ENCODE results near the gene CLEC3A.
"Not testable (repeated sequence)": the region's sequence is repeated elsewhere in the genome, so short reads cannot be mapped to it uniquely, and the experiment has no call there.

The CLEC3A gene, protein sequence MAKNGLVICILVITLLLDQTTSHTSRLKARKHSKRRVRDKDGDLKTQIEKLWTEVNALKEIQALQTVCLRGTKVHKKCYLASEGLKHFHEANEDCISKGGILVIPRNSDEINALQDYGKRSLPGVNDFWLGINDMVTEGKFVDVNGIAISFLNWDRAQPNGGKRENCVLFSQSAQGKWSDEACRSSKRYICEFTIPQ

DNA sequence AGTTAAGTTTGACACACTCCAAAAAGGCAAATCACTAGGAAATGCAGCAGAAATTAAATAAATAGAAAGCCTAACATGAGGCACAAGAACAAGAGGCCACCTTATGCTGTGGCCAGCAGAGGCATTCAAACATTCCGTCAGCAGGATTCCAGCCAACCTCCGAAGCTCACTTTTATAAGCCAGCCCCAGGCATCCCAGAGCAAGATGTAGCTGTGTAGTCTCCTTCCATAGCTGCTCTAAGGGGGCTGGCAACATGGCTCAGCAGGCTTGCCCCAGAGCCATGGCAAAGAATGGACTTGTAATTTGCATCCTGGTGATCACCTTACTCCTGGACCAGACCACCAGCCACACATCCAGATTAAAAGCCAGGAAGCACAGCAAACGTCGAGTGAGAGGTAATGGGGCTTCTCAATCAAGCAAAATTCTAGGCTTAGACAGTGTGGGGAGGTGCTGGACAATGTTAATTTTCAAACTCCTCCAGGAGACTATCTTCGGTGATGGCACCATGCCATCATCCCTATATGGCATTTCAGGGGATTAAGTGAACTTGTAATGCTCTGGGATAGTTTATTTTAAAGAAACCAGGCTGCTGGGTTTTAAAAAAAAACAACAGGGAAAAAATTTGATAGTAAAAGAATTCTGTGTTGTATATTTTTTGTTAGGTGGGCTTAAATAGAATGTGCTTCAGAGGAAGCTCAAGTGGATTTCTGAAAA is at the start of gene CLEC3A:
Gene CLEC3A, plus strand, starts transcription at position 202 of the 714 bp plus-strand sequence. Its CDS starts 79 bp downstream, at position 281.
- DNase-seq (ENCODE audit: low spot score): no peak

DNA sequence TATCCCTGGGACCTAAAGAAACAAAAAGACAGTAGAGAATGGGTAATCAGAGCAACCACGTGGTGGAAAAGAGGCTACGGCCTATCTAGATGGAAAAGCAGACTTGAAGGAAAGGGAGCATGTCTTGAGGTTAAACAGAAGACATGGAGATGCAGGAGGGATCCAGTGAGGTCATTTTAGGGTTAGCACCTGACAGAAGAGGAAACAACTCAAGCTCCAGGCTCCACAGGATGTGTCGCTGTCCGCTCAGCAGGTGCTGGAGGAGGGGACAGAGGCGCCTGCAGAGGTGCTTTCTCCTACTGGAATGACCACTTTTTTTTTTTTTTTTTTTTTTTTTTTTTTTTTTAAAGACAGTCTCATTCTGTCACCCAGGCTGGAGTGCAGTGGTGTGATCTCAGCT is 47.5 kb upstream of the CLEC3A start:
- DNase-seq (ENCODE audit: low spot score): no peak

DNA sequence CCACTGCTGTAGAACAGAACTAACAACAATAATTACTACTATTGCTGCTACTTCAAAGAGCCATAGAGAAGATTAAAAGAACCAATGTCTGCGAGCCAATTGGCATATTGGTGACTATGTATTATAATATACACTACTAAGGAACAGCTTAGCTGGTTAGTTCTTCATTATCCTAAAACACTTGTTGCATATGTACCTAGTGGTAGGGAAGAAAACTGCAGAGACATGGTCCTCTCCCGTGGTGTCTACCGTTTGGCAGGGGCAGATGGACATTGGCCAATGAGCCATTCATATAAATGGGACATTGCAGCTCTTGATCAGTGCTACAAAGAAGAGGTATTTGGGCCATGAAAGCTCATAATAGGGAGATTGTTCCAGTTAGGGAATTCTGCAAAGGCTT is 46.4 kb upstream of the CLEC3A start:
- no peak for DNase-seq (ENCODE audit: low spot score)

DNA sequence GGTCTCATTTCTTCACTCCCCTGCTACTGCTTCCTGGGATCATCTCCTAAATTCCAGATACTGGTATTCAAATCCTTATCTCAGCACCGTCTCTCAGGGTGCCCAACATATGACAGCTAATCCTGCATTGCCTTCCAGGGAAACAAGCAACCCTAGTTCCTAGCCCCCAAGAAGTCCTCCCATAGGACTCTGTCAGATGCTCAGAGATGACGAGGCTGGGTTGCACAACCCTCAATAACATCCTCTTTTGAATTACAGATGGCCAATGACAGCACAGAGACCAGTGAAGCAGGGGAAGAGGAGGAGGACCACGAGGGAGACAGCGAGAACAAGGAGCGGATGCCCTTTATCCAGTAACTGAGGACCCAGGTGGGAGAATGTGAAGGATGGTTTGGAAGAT is 45.0 kb upstream of the CLEC3A start:
- DNase-seq (ENCODE audit: low spot score): no peak

- no peak for DNase-seq (ENCODE audit: low spot score)
Measured at GRCh38 chr16:77985111-77985510, 37.2 kb upstream of the CLEC3A start.

- DNase-seq (ENCODE audit: low spot score): no peak
Measured at GRCh38 chr16:77986011-77986740, 36.2 kb upstream of the CLEC3A start.

DNA sequence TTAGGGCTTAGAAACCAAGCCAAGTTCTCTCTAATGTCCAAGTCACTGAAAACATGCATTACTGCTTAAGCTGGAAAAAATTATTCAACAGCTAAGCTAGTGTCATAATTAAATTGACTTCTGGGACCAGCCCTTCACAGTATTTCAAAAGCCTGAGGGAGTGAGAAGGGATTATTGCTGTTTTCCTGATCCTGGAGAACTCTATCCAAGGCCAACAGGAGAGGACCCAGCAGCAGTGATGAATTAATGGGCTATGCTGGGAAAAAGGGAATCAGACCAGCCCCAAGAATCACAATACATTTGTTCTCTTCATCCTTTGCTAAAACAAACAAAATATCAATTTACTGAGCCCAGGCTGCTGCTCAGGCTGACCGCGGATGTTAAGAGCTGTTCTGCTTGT is 34.5 kb upstream of the CLEC3A start:
- DNase-seq (ENCODE audit: low spot score): no peak

GRCh38 chr16:77989846-77990245 is 32.5 kb upstream of the CLEC3A start:
- DNase-seq (ENCODE audit: low spot score): no peak

- DNase-seq (ENCODE audit: low spot score): no peak
Measured at GRCh38 chr16:77991701-77992100, 30.6 kb upstream of the CLEC3A start.

DNA sequence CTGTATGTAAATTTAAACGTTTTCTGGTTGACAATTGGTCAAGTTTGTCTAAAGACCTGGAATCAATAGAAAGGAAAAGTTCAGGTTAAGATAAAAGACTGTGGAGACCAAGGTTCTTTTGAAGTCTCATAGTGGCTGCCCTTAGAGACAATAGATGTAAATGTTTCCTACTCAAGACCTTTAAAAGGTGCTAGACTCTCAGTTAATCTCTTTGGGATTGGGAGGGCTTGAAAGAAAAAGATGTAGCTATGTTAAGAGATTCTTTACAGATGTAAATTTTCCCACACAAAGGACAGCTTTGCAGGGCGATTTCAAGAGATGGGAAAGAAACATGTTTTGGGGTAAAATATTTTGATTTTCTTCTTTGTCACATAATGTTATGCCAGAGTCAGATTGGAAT is 30.0 kb upstream of the CLEC3A start:
- not testable (repeated sequence) for DNase-seq (ENCODE audit: low spot score)

GRCh38 chr16:77993111-77993985 is 29.0 kb upstream of the CLEC3A start:
- DNase-seq (ENCODE audit: low spot score): no peak

DNA sequence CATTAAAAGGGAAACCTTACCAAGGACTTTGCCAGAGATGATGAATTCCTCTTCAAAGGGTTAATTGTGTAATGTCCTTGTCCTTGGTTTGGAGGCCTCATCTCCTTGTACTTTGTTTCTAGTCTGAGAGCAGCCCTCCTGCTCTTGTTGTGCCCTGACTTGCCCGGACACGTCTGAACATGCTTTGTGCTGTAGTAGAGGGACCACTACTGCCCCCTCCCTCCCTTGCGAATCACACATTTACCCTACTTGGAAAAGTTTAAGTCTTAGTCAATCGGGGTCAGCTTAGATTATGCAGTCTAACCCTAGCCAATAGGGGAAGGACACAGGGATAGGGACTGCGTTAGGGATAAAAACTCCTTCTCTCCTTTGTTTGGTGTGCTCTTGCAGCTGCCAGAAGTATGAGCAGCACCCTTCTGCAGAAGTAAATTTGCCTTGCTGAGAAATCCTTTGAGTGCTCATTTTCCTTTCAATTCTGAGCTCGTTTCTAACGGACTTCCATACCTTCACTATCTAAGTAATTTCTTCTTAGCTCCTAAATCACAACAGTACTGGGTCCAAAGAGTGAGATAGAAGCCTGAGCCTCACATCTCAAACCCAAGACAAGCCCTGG is 26.4 kb upstream of the CLEC3A start:
- no peak for DNase-seq (ENCODE audit: low spot score)

GRCh38 chr16:77998350-77999023 is 23.9 kb upstream of the CLEC3A start:
- no peak for DNase-seq (ENCODE audit: low spot score)

- no peak for DNase-seq (ENCODE audit: low spot score)
Measured at GRCh38 chr16:78001451-78002025, 20.8 kb upstream of the CLEC3A start.

DNA sequence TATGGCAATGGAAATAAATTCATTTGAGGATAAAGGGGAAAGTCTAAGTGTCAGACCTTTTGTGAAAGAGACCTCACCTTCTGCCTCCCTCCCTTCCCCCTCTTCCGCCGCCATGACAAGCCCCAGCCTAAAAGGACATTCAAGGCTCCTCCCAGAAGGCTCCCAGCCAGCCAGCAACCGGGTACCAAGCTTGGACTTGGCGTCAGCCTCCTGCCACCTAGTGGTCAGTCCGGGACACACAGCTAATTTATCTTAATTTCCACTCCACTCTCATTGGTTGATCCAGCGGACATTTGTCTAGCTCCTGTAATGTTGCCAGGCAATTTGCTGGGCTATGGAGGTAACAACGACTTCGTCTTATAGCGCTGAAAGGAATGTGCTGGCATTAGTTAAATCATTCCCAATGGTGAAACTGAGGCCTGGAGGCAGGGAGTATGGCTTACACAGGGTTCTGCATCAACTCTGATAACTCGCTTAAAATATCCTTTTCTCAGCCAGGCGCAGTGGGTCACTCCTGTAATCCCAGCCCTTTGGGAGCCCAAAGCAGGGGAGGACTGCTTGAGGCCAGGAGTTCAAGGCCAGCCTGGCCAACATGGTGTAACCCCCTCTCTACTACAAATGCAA is 19.3 kb upstream of the CLEC3A start:
- peak; percentile 59 for DNase-seq (ENCODE audit: low spot score)

DNA sequence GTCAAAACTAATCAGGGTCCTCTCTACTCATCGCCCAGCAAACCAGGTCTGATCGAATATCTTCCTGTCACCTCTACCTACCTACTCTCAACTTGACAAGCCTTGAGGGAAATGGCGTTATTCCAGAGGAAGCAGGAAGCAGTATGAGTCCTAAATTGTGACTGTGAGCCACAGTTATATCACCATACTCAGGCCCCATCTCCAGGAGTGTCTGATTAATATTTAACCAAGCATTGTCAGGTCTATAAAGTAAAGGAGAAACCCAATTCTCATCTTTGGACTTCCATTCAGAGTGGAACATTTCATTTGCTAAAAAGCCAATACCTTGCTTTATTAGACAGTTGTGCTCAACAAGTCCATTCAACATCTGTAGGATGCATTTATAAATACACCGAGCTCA is 17.8 kb upstream of the CLEC3A start:
- no peak for DNase-seq (ENCODE audit: low spot score)

- no peak for DNase-seq (ENCODE audit: low spot score)
Measured at GRCh38 chr16:78005881-78006280, 16.5 kb upstream of the CLEC3A start.

GRCh38 chr16:78007121-78007520 is 15.2 kb upstream of the CLEC3A start:
- DNase-seq (ENCODE audit: low spot score): no peak

GRCh38 chr16:78024159-78024558 is 1.8 kb downstream of the CLEC3A start:
- no peak for DNase-seq (ENCODE audit: low spot score)

DNA sequence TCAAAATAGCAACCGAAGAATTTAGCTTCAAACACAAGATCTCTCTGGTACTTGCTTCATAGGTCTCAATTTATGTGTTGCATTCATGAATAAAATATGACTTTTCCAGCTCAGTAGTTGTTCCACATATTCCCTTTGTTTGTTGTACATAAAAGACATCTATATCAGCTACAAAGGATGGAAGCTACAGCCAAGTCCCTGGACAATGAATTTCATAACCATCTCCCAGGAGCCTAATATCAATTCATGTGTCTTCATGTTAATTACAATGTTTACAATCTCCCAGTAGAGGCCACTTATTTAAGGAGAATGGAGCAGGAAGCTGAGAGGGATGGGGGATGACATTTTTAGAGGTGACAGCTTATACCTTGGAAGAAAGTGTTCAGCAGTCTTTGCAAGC is 3.3 kb downstream of the CLEC3A start:
- DNase-seq (ENCODE audit: low spot score): no peak
